GM19324 (cell line): ENCODE data around the gene SORCS2.

Experiments used
- ATAC-seq: cut with Tn5 transposase; IDR thresholded peaks from one replicate; pipeline ENCODE4 v1.9.1; 2021; ENCODE audit warnings: mild to moderate bottlenecking, moderate library complexity; ENCODE audit not compliant: unreplicated experiment, low FRiP score

The SORCS2 gene

GRCh38 chr4:7679406-7680040 is 487.2 kb downstream of the SORCS2 start:
- no peak for ATAC-seq

DNA sequence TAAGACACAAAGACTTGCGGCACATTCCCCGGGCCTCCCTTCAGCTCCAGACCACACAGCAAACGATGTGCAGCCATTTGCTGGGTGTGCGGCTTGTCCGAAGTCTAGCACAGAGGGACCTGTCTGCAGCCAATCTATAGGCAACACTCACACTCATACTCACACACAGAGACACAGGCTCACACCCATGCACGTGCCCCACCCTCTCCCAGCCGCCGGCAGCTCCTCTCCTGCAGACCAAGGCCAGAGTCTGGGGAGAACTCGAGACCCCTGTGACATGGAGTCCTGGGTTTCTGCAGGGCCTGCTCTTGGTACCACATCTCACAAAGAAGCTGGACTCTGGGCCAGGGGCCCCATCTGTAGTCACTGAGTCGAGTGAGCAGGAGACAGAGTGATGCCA is 487.8 kb downstream of the SORCS2 start:
- ATAC-seq = no peak

DNA sequence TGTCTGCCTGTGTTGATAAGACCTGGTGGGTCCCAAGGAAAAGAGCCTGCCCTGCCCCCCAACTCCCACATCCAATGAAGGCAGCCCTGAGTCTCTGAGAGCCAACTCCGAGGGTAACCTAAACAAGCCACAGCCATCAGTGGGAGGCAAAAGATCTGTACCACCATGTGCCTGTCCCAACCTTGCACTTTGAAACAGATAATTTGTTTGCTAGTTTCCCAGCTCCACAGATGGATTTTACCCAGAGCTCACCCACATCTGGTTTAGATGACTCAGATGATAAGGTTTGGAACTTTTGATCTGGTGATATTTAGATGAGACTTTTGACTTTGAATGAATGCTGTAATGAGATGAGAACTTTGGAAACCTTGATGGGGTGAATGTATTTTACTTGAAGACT is 488.4 kb downstream of the SORCS2 start:
- no peak for ATAC-seq

DNA sequence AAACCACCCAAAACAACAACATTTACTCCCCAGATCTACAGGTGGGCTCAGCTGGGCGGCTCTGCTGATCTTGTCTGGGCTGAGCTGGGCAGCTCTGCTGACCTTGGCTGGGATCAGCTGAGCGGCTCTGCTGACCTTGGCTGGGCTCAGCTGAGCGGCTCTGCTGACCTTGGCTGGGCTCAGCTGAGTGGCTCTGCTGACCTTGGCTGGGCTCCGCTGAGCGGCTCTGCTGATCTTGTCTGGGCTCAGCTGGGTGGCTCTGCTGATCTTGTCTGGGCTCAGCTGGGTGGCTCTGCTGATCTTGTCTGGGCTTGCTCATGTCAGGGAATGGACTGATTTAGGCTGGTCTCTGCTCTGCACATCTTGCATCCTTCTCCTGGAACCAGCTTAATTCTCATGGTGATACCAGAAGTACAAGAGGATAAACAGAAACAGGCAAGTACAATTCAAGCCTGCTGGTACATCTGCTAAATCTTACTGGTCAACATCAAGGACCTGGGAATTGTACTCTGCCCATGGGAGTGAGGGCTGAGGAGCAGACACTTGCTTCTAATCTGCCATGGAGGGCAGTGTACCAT is 490.9 kb downstream of the SORCS2 start:
- no peak for ATAC-seq

- no peak for ATAC-seq
Measured at GRCh38 chr4:7684294-7684693, 492.0 kb downstream of the SORCS2 start.

- ATAC-seq = no peak
Measured at GRCh38 chr4:7686070-7686870, 493.9 kb downstream of the SORCS2 start.

- no peak for ATAC-seq
Measured at GRCh38 chr4:7687006-7687405, 494.7 kb downstream of the SORCS2 start.

- ATAC-seq = no peak
Measured at GRCh38 chr4:7687796-7688195, 495.5 kb downstream of the SORCS2 start.

DNA sequence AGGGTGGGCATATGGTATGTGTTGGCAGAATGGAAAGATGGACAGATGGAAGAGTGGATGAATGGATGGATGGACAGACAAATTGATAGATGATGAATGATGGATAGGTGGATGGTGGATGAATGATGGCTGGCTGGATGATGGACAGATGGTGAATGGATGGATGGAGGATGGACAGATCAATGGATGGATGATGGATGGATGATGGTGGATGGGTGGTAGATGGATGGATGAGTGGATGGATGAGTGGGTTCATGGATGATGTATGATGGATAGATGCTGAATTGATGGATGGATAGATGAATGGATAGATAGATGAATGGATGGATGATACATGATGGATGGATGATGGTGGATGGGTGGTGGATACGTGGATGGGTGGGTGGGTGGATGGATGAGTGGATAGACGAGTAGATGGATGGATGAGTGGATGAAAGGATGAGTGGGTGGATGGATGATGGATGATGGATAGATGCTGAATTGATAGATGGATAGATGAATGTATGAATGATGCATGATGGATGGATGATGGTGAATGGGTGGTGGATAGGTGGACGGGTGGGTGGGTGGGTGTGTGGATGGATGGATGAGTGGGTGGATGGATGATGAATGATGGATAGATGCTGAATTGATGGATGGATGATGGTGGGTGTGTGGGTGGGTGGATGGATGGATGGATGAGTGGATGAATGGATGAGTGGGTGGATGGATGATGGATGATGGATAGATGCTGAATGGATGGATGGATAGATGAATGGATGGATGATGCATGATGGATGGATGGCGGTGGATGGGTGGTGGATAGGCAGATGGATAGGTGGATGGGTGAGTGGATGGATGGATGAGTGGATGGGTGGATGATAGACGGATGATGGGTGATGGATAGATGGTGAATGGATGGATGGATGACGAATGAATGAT is 497.7 kb downstream of the SORCS2 start:
- no peak for ATAC-seq

DNA sequence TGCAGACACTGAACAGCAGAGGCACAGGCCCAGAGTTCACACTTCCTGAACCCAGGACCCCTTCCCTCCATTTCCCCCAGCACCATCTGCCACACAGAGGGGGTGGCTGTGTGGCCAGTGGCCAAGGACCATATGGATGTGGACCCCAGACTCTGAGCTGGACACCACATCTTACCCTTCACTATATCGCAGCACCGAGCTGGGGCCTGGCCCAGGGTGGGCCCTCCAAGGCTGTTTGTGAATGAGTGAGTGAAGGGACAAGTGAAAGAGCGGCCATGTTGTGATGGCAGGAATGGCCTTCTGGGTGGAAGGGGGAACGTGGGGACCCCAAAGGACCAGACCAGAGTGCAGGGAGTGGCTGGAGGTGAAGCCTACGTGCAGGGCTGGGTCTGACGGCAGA is 498.7 kb downstream of the SORCS2 start:
- no peak for ATAC-seq

- no peak for ATAC-seq
Measured at GRCh38 chr4:7691982-7692381, 499.6 kb downstream of the SORCS2 start.

- ATAC-seq = no peak
Measured at GRCh38 chr4:7692451-7693236, 500.3 kb downstream of the SORCS2 start.

DNA sequence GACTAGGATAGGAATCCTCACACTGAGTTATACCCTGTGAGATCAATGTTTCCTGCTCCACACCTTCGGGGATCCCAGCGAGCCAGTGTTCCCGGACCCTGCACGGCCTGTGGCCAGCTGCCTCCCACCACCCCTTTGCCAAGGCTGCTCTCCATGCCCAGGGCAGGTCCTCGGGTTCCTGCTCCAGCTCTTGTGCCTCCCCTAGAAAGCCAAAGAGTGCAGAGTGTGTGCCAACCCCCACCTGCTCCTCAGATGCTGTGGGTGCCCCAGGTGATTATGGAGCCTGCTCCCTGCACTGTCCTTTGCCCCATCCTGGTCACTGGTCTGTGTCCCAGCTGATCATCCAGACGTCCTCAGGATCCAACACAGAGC is 500.9 kb downstream of the SORCS2 start:
- no peak for ATAC-seq

DNA sequence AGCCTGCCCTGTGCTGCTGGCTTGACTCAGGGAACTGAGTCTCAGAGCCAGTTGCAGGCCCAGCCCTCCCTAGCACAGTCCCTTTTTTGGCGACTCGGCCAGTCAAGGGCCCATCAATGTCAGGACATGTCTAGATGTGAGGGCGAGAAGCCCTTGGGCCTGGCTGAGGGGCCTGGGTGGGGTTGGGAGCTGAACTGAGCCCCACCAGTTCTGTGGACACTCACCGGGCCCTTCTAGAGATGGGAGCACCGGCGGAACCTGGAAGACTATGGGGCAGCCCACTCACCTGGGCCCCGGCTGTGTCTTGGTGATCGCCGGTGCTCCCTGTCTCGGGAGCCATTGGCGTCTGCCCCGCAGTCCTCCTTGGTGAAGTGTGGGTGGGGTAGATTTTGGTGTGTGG is 501.4 kb downstream of the SORCS2 start:
- ATAC-seq = no peak

DNA sequence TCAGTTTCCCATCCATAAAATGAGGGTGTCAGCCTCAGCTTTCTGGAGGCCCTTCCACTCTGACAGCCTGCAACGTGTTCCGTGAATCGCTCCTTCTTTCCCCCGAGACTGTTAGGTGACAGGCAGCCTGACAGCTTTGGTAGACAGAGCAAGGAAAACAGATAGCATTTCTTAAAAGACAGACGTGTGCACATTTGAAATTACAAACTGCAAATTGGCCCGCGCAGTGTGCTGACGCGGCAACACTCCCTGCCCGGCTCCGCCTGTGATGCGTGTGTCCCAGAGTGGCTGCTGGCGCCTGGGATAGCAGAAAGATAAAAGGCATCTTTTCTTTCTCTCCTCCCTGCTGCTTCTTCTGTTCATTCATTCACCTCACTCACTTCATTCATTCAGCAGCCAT is 502.0 kb downstream of the SORCS2 start:
- no peak for ATAC-seq

DNA sequence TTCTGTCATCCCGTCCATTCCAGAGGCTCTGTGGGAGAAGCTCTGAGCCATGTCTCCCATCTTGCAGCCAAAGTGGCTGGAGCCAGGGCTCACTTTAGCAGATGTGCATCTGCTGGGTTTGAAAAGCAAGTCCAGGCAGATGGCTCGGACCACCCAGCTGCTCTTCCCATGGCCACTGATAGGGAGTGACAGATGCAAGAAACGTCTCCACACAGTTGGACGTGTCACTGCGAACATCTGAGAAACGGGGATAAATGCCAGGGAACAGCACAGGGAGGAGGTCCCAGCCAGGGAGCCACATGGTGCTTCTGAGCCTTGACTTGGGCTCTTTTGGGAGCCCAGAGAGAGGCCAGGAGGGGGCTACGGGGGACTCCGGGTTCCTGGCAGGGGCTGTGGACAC is 505.0 kb downstream of the SORCS2 start:
- no peak for ATAC-seq

GRCh38 chr4:7697821-7698220 is 505.5 kb downstream of the SORCS2 start:
- ATAC-seq = no peak

DNA sequence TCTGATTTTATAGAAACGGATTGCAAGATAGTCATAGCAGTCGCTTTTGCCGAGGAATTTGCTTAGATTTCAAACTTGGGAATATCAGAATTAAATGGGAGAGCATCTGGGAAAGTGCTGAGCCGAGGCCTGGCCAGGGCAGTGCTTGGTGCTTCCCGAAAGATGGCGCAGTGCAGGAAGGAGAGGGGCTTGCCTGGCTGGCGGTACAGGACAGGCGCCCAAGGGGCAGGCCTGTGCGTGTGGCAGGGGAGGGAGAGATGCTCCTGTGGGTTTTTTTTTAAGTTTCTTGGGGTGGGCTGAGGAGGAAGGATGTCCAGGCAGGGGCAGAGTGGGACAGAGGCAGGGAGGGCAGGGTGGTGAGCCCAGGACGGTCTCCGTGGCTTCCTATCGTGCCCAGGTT is 506.2 kb downstream of the SORCS2 start:
- no peak for ATAC-seq

GRCh38 chr4:7699031-7699430 is 506.7 kb downstream of the SORCS2 start:
- no peak for ATAC-seq

GRCh38 chr4:7699825-7700224 is 507.5 kb downstream of the SORCS2 start:
- no peak for ATAC-seq
